Measurements from ENCODE around the gene COX19. TPM values are rescaled to one million over a fixed set of nuclear protein-coding genes. Genes with fewer than 3 reads are reported as not detected.

COX19 gene
- total RNA-seq, 1 experiment from 2014 or later, result 28.9 TPM

- Histone ChIP-seq H2AFZ (no peak overlapping the region), H3K4me1 (replicated peaks; ENCODE audit: insufficient read depth) (no peaks in the 10 kb centered on the region), H3K79me2 (ENCODE audit: low read depth) (no peaks in the 10 kb centered on the region), H3F3A (ENCODE audit: insufficient read depth, low read depth) (peaks cover 14% of the 10 kb centered on the region), H3K9me2 (ENCODE audit: insufficient read depth) (no peaks in the 10 kb centered on the region), H3K4me2 (no peak overlapping the region), H3K9me3 (ENCODE audit: insufficient read depth, low read depth) (no peaks in the 10 kb centered on the region), H3K36me3 (ENCODE audit: low read depth) (no peaks in the 10 kb centered on the region), H4K20me1 (ENCODE audit: insufficient read depth) (peaks cover 22% of the 10 kb centered on the region), H3K27ac (no peak overlapping the region), H3K4me3 (no peak overlapping the region), H3K27me3 (ENCODE audit: insufficient read depth, low read depth) (no peaks in the 10 kb centered on the region)
- ChIA-PET CTCF (no interaction called here), POLR2A (ENCODE audit: unreplicated experiment) (no interaction called here)
- intact Hi-C loops (cut with micrococcal nuclease; ENCODE audit: unreplicated experiment), result no loop called here
- TF ChIP-seq EZH2 (IDR thresholded peaks at IDR 0.05; ENCODE audit: low read depth), result no peak
- TF ChIP-seq CTCF (conservative IDR thresholded peaks at IDR 0.05), result no peak
- BruUV-seq (replicated peaks), result no TSS peak
- DNase-seq, result no peak
Measured at GRCh38 chr7:1012716-1013095, 37.4 kb upstream of the COX19 start.

GRCh38 chr7:1012004-1012715 is 36.8 kb upstream of the COX19 start:
- Histone ChIP-seq H3K9me3 (ENCODE audit: insufficient read depth, low read depth) (no peaks in the 10 kb centered on the region), H3K27me3 (ENCODE audit: insufficient read depth, low read depth) (no peaks in the 10 kb centered on the region), H3K4me3 (no peak overlapping the region), H3K79me2 (ENCODE audit: low read depth) (no peaks in the 10 kb centered on the region), H3K4me2 (no peak overlapping the region), H3K4me1 (replicated peaks; ENCODE audit: insufficient read depth) (no peaks in the 10 kb centered on the region), H3K27ac (no peak overlapping the region), H3K9me2 (ENCODE audit: insufficient read depth) (no peaks in the 10 kb centered on the region), H2AFZ (no peak overlapping the region), H3F3A (ENCODE audit: insufficient read depth, low read depth) (peaks cover 10% of the 10 kb centered on the region; the same call in 1 of the 2 replicates), H4K20me1 (ENCODE audit: insufficient read depth) (peaks cover 26% of the 10 kb centered on the region), H3K36me3 (ENCODE audit: low read depth) (no peaks in the 10 kb centered on the region)
- no TSS peak for BruUV-seq (replicated peaks)
- CTCF ChIA-PET, result no interaction called here
- POLR2A ChIA-PET (ENCODE audit: unreplicated experiment), result no interaction called here
- no peak for TF ChIP-seq EZH2 (IDR thresholded peaks at IDR 0.05; ENCODE audit: low read depth)
- no peak for TF ChIP-seq CTCF (conservative IDR thresholded peaks at IDR 0.05)
- no peak for DNase-seq
- intact Hi-C loops (cut with micrococcal nuclease; ENCODE audit: unreplicated experiment), result no loop called here

GRCh38 chr7:1011297-1012003 is 36.1 kb upstream of the COX19 start:
- H3K4me3 ChIP-seq, result no peak overlapping the region
- TF ChIP-seq EZH2 (IDR thresholded peaks at IDR 0.05; ENCODE audit: low read depth), result no peak
- TF ChIP-seq CTCF (conservative IDR thresholded peaks at IDR 0.05), result no peak
- no peaks in the 10 kb centered on the region for H3K4me1 ChIP-seq (replicated peaks; ENCODE audit: insufficient read depth)
- no peak overlapping the region for H2AFZ ChIP-seq
- POLR2A ChIA-PET (ENCODE audit: unreplicated experiment), result no interaction called here
- H3K79me2 ChIP-seq (ENCODE audit: low read depth), result no peaks in the 10 kb centered on the region
- peaks cover 30% of the 10 kb centered on the region for H4K20me1 ChIP-seq (ENCODE audit: insufficient read depth)
- intact Hi-C loops (cut with micrococcal nuclease; ENCODE audit: unreplicated experiment), result no loop called here
- peaks cover 10% of the 10 kb centered on the region; the same call in 1 of the 2 replicates for H3F3A ChIP-seq (ENCODE audit: insufficient read depth, low read depth)
- no peaks in the 10 kb centered on the region for H3K27me3 ChIP-seq (ENCODE audit: insufficient read depth, low read depth)
- H3K27ac ChIP-seq, result no peak overlapping the region
- H3K9me2 ChIP-seq (ENCODE audit: insufficient read depth), result no peaks in the 10 kb centered on the region
- no peak for DNase-seq
- no peaks in the 10 kb centered on the region for H3K9me3 ChIP-seq (ENCODE audit: insufficient read depth, low read depth)
- no peak overlapping the region for H3K4me2 ChIP-seq
- H3K36me3 ChIP-seq (ENCODE audit: low read depth), result no peaks in the 10 kb centered on the region
- CTCF ChIA-PET, result no interaction called here
- no TSS peak for BruUV-seq (replicated peaks)
